ENCODE results near the gene GBX2. TPM values are rescaled to one million over a fixed set of nuclear protein-coding genes. Genes with fewer than 3 reads are reported as not detected.

GBX2 gene
- total and polyA plus RNA-seq, 2 experiments from 2014 or later, result not detected

DNA sequence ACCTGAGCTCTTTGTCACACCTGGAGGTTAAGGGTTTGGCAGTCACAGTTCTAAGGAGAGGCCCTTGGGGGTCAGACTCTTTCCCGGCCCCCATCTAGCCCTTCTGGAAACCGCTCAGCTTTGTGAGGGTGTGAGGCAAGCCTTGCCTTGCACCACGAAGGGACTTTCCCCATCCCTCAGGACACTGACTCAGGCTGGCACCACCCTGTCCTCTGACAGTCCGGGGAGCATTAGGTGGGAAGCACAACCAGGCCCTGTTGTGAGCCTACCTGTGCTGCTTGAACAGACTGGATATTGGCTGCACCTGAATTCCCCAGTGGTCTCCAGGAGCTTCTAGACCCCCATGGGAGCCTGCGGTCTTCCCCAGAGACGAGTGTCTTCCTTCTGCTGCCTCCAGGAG lies 47.0 kb upstream of the GBX2 start:
- in situ Hi-C loops (cut with MboI), result no loop called here
- Histone ChIP-seq H3K4me1 (ENCODE audit: insufficient read depth) (no peaks in the 10 kb centered on the region), H3K4me3 (no peak overlapping the region), H3K27me3 (replicated peaks; ENCODE audit: insufficient read depth) (peaks cover 17% of the 10 kb centered on the region; the same call in 1 of the 2 replicates), H3K9ac (no peak overlapping the region), H4K20me1 (ENCODE audit: insufficient read depth) (no peaks in the 10 kb centered on the region), H3K79me2 (ENCODE audit: insufficient read depth) (no peaks in the 10 kb centered on the region), H3K4me2 (ENCODE audit: unreplicated experiment) (no peak overlapping the region), H3F3A (ENCODE audit: insufficient read depth) (no peaks in the 10 kb centered on the region), H3K9me3 (ENCODE audit: low read depth) (no peaks in the 10 kb centered on the region), H3K36me3 (ENCODE audit: low read depth) (no peaks in the 10 kb centered on the region), H2AFZ (no peak overlapping the region), H3K9me2 (ENCODE audit: insufficient read depth) (no peaks in the 10 kb centered on the region), H3K27ac (no peak overlapping the region)
- DNase-seq, result no peak
- no peak for TF ChIP-seq EZH2phosphoT487 (IDR thresholded peaks at IDR 0.05; ENCODE audit: insufficient read depth, low read depth)
- TF ChIP-seq EZH2 (IDR thresholded peaks at IDR 0.05; ENCODE audit: insufficient read depth, poor library complexity, severe bottlenecking), result no peak
- WGBS, 2 experiments (ENCODE audit: low coverage in 1 of 2, low lambda C conversion rate in 2 of 2, missing lambda C conversion rate in 2 of 2), result 60 to 68% methylated on average over 6 of the region's 6 CpGs

DNA sequence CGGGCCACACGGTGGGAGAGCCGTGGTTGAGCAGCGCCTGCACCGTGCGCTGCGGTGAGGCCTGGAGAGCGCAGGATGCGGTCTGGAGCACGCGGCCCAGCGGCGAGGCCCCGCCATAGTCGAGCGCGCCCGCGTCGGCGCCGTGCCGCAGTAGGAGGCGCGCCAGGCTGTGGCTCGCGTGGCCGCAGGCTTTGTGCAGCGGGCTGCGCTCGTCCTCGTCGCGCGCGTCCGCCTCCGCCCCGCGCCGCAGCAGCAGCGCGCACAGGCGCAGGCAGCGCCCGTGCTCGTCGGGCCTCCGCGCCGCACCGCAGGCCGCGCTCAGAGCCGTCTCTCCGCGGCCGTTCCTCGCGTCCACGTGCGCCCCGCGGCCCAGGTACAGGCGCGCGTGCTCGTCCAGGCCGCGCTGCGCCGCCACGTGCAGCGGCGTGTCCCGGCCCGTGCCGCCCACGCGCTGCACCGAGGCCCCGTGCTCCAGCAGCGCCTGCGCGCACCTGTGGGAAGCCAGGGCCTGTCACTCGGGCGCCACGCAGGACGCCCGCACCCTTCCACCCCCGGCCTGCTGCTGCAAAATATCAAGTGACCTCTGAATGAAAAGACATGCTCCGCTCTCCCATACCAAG lies 46.3 kb upstream of the GBX2 start:
- Histone ChIP-seq H3K9me2 (ENCODE audit: insufficient read depth) (no peaks in the 10 kb centered on the region), H4K20me1 (ENCODE audit: insufficient read depth) (no peaks in the 10 kb centered on the region), H3K27ac (no peak overlapping the region), H3K4me1 (ENCODE audit: insufficient read depth) (no peaks in the 10 kb centered on the region), H3K4me2 (ENCODE audit: unreplicated experiment) (no peak overlapping the region), H3K79me2 (ENCODE audit: insufficient read depth) (no peaks in the 10 kb centered on the region), H3F3A (ENCODE audit: insufficient read depth) (no peaks in the 10 kb centered on the region), H3K9me3 (ENCODE audit: low read depth) (no peaks in the 10 kb centered on the region), H3K4me3 (no peak overlapping the region), H3K36me3 (ENCODE audit: low read depth) (no peaks in the 10 kb centered on the region), H3K9ac (no peak overlapping the region), H2AFZ (no peak overlapping the region), H3K27me3 (replicated peaks; ENCODE audit: insufficient read depth) (peaks cover 17% of the 10 kb centered on the region)
- in situ Hi-C loops (cut with MboI), result no loop called here
- TF ChIP-seq EZH2phosphoT487 (IDR thresholded peaks at IDR 0.05; ENCODE audit: insufficient read depth, low read depth) (no peak), EZH2 (IDR thresholded peaks at IDR 0.05; ENCODE audit: insufficient read depth, poor library complexity, severe bottlenecking) (no peak)
- no peak for DNase-seq
- WGBS, 2 experiments (ENCODE audit: low coverage in 1 of 2, low lambda C conversion rate in 2 of 2, missing lambda C conversion rate in 2 of 2), result 47 to 52% methylated on average over 20 to 77 of the region's 92 CpGs

DNA sequence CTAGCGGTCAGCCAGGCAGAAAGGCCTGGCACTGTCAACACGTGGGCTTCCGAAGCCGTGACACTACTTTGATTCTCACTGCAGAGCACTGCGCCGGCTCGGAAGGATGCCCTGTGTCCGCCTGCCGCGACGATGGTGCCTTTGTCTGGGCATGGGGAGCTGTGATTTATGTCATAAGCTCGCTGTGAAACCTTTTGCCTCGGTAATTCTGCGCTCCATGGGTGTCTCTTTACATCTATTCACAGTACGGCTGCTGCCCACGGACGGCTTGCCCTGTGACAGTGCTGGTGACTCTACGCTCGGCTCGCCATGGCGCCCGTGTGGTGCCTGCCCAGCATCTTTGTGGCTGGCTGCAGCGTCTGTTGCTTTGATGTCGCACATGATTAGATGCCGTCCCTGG lies 43.1 kb upstream of the GBX2 start:
- Histone ChIP-seq H3K9ac (no peak overlapping the region), H4K20me1 (ENCODE audit: insufficient read depth) (no peaks in the 10 kb centered on the region), H3K27me3 (replicated peaks; ENCODE audit: insufficient read depth) (peaks cover 11% of the 10 kb centered on the region; the same call in 1 of the 2 replicates), H2AFZ (no peak overlapping the region), H3K4me3 (no peak overlapping the region), H3F3A (ENCODE audit: insufficient read depth) (no peaks in the 10 kb centered on the region), H3K79me2 (ENCODE audit: insufficient read depth) (no peaks in the 10 kb centered on the region), H3K4me1 (ENCODE audit: insufficient read depth) (no peaks in the 10 kb centered on the region), H3K27ac (no peak overlapping the region), H3K36me3 (ENCODE audit: low read depth) (no peaks in the 10 kb centered on the region), H3K9me3 (ENCODE audit: low read depth) (no peaks in the 10 kb centered on the region), H3K9me2 (ENCODE audit: insufficient read depth) (no peaks in the 10 kb centered on the region), H3K4me2 (ENCODE audit: unreplicated experiment) (no peak overlapping the region)
- TF ChIP-seq EZH2phosphoT487 (IDR thresholded peaks at IDR 0.05; ENCODE audit: insufficient read depth, low read depth) (no peak), EZH2 (IDR thresholded peaks at IDR 0.05; ENCODE audit: insufficient read depth, poor library complexity, severe bottlenecking) (no peak)
- 62 to 66% methylated on average over 25 of the region's 25 CpGs for WGBS, 2 experiments (ENCODE audit: low coverage in 1 of 2, low lambda C conversion rate in 2 of 2, missing lambda C conversion rate in 2 of 2)
- DNase-seq, result no peak
- in situ Hi-C loops (cut with MboI), result no loop called here

DNA sequence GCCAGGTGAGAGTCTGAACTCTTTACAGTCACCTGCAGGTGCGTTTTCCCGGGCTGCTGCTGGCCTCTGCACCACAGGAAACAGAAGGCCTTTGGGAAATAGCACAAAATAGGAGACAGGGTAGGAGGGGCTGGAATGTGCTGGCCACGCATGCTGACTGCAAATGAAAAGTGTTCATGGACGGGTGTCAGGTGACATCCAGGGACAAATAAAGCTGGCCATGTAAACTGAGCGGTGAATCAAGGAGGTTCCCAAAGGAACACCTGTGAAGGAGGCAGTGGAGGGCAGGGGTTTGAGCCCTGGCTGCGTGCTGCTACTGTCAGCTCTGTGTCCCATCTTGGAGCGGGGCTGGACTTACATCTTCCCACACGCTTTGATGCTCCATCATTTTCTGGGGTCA lies 42.4 kb upstream of the GBX2 start:
- Histone ChIP-seq H3K27ac (no peak overlapping the region), H3K9me3 (ENCODE audit: low read depth) (no peaks in the 10 kb centered on the region), H3K9ac (no peak overlapping the region), H3F3A (ENCODE audit: insufficient read depth) (no peaks in the 10 kb centered on the region), H3K4me3 (no peak overlapping the region), H3K4me1 (ENCODE audit: insufficient read depth) (no peaks in the 10 kb centered on the region), H3K9me2 (ENCODE audit: insufficient read depth) (no peaks in the 10 kb centered on the region), H2AFZ (no peak overlapping the region), H3K79me2 (ENCODE audit: insufficient read depth) (no peaks in the 10 kb centered on the region), H4K20me1 (ENCODE audit: insufficient read depth) (no peaks in the 10 kb centered on the region), H3K27me3 (replicated peaks; ENCODE audit: insufficient read depth) (peaks cover 14% of the 10 kb centered on the region; the same call in 1 of the 2 replicates), H3K36me3 (ENCODE audit: low read depth) (no peaks in the 10 kb centered on the region), H3K4me2 (ENCODE audit: unreplicated experiment) (no peak overlapping the region)
- WGBS, 2 experiments (ENCODE audit: low coverage in 1 of 2, low lambda C conversion rate in 2 of 2, missing lambda C conversion rate in 2 of 2), result 67 to 72% methylated on average over 8 of the region's 8 CpGs
- in situ Hi-C loops (cut with MboI), result no loop called here
- DNase-seq, result no peak
- TF ChIP-seq EZH2 (IDR thresholded peaks at IDR 0.05; ENCODE audit: insufficient read depth, poor library complexity, severe bottlenecking) (no peak), EZH2phosphoT487 (IDR thresholded peaks at IDR 0.05; ENCODE audit: insufficient read depth, low read depth) (no peak)
